K562 (cell line): ENCODE measurements around the gene GLRX5. TPM values are rescaled to one million over a fixed set of nuclear protein-coding genes. Genes with fewer than 3 reads are reported as not detected.

Experiments
- CHD4 ChIP-seq: fragments of 200-600 bp; sonication (generic); IDR thresholded peaks from 3 replicates; pipeline ENCODE4 v1.6.1; 2012; ENCODE audit warnings: low read depth, mild to moderate bottlenecking, mixed read lengths, low read length, inconsistent platforms; ENCODE audit not compliant: insufficient read depth, insufficient replicate concordance, poor library complexity, severe bottlenecking
- EZH2 ChIP-seq: IDR thresholded peaks from 2 replicates; pipeline ENCODE4 v1.6.1; 2012; ENCODE audit warnings: low read depth, mild to moderate bottlenecking, inconsistent platforms, low read length, borderline replicate concordance
- HMG20B ChIP-seq: fragments of 250-450 bp; sonication (Bioruptor Pico); IDR thresholded peaks from 2 replicates; pipeline ENCODE4 v1.5.0; 2021; ENCODE audit warnings: mild to moderate bottlenecking
- JUNB ChIP-seq: fragments of 450-650 bp; formaldehyde crosslinking; conservative IDR thresholded peaks from 2 replicates; pipeline ENCODE4 v1.4.0; 2020; ENCODE audit warnings: mild to moderate bottlenecking
- JUND ChIP-seq, 2 experiments: IDR thresholded peaks; 2 replicates in 1 of 2; 3 replicates in 1 of 2; pipeline ENCODE4 v1.6.1; 2011; ENCODE audit warnings: borderline replicate concordance in 2 of 2, low read depth in 2 of 2, low read length in 2 of 2, improper control_type of control experiment in 1 of 2, missing biosample characterization in 1 of 2, missing genetic modification characterization in 1 of 2, missing genetic modification reagents in 1 of 2
- KDM2B ChIP-seq: fragments of 250-450 bp; sonication (Bioruptor Pico); IDR thresholded peaks from 2 replicates; pipeline ENCODE4 v1.8.0; 2021; ENCODE audit warnings: mild to moderate bottlenecking, moderate library complexity
- MAFG ChIP-seq: fragments of 450-650 bp; conservative IDR thresholded peaks from 2 replicates; pipeline ENCODE4 v1.6.1; 2016; ENCODE audit warnings: missing genetic modification characterization, missing compliant biosample characterization
- MCM7 ChIP-seq, 2 experiments: fragments of 450-650 bp; IDR thresholded peaks; 2 replicates each; pipeline ENCODE4 v1.6.1; 2016 to 2018
- NFYB ChIP-seq: IDR thresholded peaks from 2 replicates; pipeline ENCODE4 v1.6.1; 2011; ENCODE audit warnings: mild to moderate bottlenecking, moderate library complexity; ENCODE audit not compliant: insufficient read length; ENCODE audit errors: extremely low read depth
- PHB2 ChIP-seq: fragments of 450-650 bp; IDR thresholded peaks from 2 replicates; pipeline ENCODE4 v1.6.1; 2017; ENCODE audit warnings: low read depth
- PYGO2 ChIP-seq: fragments of 450-650 bp; IDR thresholded peaks from 2 replicates; pipeline ENCODE4 v1.6.1; 2016; ENCODE audit warnings: mild to moderate bottlenecking, missing genetic modification characterization, moderate library complexity, missing compliant biosample characterization
- RUNX1 ChIP-seq: sonication (generic); IDR thresholded peaks from 2 replicates; pipeline ENCODE4 v1.6.1; 2016; ENCODE audit warnings: antibody characterized with exemption, low read depth
- TAF1 ChIP-seq: IDR thresholded peaks from 2 replicates; pipeline ENCODE4 v1.6.1; 2011; ENCODE audit warnings: mild to moderate bottlenecking, low read length, moderate library complexity; ENCODE audit not compliant: insufficient read depth, control insufficient read depth, severe bottlenecking; ENCODE audit errors: extremely low read depth
- TAF9B ChIP-seq: fragments of 450-650 bp; IDR thresholded peaks from 2 replicates; pipeline ENCODE4 v1.6.1; 2018; ENCODE audit warnings: mild to moderate bottlenecking; ENCODE audit not compliant: partially characterized antibody
- TEAD4 ChIP-seq, 2 experiments: sonication (generic) in 1 of 2; formaldehyde crosslinking in 1 of 2; IDR thresholded peaks; 2 replicates each; pipeline versions ENCODE4 v1.6.1 to v1.8.0; 2012 to 2022; ENCODE audit warnings: borderline replicate concordance in 1 of 2, inconsistent platforms in 1 of 2, low read length in 1 of 2, mild to moderate bottlenecking in 1 of 2, missing genetic modification reagents in 1 of 2
- ZNF41 ChIP-seq: fragments of 250-450 bp; sonication (Bioruptor Pico); conservative IDR thresholded peaks from 2 replicates; pipeline ENCODE4 v1.4.0; 2020; ENCODE audit warnings: mild to moderate bottlenecking
- ZNF830 ChIP-seq: fragments of 250-450 bp; sonication (Bioruptor Pico); IDR thresholded peaks from 2 replicates; pipeline ENCODE4 v1.5.0; 2021; ENCODE audit warnings: mild to moderate bottlenecking
- polyA plus RNA-seq, 8 experiments: library from polyadenylated mRNA; depleted of rRNA in 4 of 8; stranded (reverse) in 5 of 8; unstranded in 3 of 8; fragments of >200 nt; fragmentation: Nextera tagmentation in 2 of 8; fragmentation: Illumina TruSeq in 1 of 8; extraction: Ambion mirVana in 2 of 8; extraction: Trizol in 1 of 8; gene quantifications; 2 replicates each; pipeline versions ENCODE4 v1.2.1 to v1.2.3, GENCODE V29; 2011 to 2014; ENCODE audit warnings: inconsistent platforms in 1 of 8, missing spikeins in 1 of 8
- total RNA-seq, 7 experiments: library from RNA; depleted of rRNA in 6 of 7; stranded (reverse); fragments of >200 nt in 6 of 7; fragmentation: Illumina TruSeq in 2 of 7; extraction: Trizol in 2 of 7; gene quantifications; 2 replicates each; pipeline versions ENCODE4 v1.2.1 to v1.2.3, GENCODE V29; 2011 to 2021; ENCODE audit warnings: low replicate concordance in 1 of 7
- TF ChIP-seq, protein P1 (sequence below): fragments of 150-350 bp; conservative IDR thresholded peaks from 2 replicates; pipeline ENCODE4 v1.6.1; 2014; ENCODE audit warnings: low read length
- TF ChIP-seq, protein P2 (sequence below), 2 experiments: fragments of 450-650 bp; IDR thresholded peaks; 2 replicates each; pipeline ENCODE4 v1.6.1; 2016
- TF ChIP-seq, protein P3 (sequence below), 2 experiments: fragments of 450-650 bp; conservative IDR thresholded peaks; 2 replicates each; pipeline ENCODE4 v1.6.1; 2017; ENCODE audit warnings: mild to moderate bottlenecking in 2 of 2, moderate library complexity in 2 of 2
- TF ChIP-seq, protein P4 (sequence below): fragments of 250-450 bp; sonication (Bioruptor Pico); IDR thresholded peaks from 2 replicates; pipeline ENCODE4 v1.8.0; 2021; ENCODE audit warnings: moderate library complexity, mild to moderate bottlenecking, inconsistent platforms

GLRX5 gene
- total and polyA plus RNA-seq, 9 of the 15 experiments (the other 6 are each of a cell fraction or from before 2014, with no cell fraction given): 16.7 to 96.8 (median 66.8) TPM

DNA sequence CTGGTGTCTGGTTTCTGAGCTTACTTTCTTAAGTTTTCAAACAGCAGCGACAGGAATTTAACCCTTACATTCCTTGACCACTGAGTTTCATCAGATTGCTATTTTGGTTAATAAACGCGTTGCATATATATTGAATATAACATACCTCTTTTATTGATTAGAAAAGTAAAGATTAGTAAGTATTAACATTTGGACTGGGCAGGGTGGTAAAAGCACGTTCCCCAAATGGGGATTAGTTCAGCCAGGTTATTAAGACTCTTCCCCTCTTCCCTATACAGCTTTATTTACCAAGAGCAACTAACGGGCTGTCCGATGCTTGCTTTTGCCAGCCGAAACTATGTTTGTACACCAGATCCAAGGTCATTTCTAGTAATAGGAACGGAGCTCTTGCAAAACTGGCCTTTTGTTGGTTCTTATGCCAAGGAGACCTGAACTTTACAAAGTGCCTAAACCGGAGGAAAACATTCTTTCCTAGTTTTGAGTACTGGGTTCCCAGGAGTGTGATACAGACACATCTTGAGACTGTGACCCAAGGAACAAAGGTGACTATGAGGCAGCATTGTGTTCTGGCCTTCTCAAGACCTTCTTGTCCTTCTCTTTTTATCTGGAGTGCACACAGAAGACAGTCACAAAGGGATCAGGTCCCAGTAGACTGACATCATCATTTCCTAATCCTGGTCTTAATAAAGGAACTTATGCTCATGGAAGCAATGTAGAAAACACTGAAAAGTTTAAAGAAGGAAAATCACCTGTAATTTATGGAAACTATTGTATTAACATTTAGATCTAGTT lies 2.6 kb downstream of the GLRX5 start (continued):
- TF ChIP-seq TAF9B (no peak), JUND (IDR thresholded peaks at IDR 0.05; ENCODE audit: borderline replicate concordance, low read depth, low read length) (no peak), JUND (tag; IDR thresholded peaks at IDR 0.05; ENCODE audit: borderline replicate concordance, low read depth, low read length) (peak; percentile 74; the same call in 2 of the 3 replicates), ZNF830 (CRISPR knock-in tag) (no peak), EZH2 (no peak), TAF1 (no peak), PYGO2 (no peak), KDM2B (no peak), MAFG (no peak), MCM7 (IDR thresholded peaks at IDR 0.05) (no peak), TEAD4 (IDR thresholded peaks at IDR 0.05; ENCODE audit: low read length) (no peak), TEAD4 (CRISPR knock-in tag; IDR thresholded peaks at IDR 0.05; ENCODE audit: borderline replicate concordance) (no peak), PHB2 (no peak), NFYB (no peak), HMG20B (CRISPR knock-in tag) (no peak), RUNX1 (no peak), CHD4 (peak; percentile 6), JUNB (CRISPR knock-in tag) (no peak), ZNF41 (CRISPR knock-in tag) (no peak)
- TF ChIP-seq, protein P1, sequence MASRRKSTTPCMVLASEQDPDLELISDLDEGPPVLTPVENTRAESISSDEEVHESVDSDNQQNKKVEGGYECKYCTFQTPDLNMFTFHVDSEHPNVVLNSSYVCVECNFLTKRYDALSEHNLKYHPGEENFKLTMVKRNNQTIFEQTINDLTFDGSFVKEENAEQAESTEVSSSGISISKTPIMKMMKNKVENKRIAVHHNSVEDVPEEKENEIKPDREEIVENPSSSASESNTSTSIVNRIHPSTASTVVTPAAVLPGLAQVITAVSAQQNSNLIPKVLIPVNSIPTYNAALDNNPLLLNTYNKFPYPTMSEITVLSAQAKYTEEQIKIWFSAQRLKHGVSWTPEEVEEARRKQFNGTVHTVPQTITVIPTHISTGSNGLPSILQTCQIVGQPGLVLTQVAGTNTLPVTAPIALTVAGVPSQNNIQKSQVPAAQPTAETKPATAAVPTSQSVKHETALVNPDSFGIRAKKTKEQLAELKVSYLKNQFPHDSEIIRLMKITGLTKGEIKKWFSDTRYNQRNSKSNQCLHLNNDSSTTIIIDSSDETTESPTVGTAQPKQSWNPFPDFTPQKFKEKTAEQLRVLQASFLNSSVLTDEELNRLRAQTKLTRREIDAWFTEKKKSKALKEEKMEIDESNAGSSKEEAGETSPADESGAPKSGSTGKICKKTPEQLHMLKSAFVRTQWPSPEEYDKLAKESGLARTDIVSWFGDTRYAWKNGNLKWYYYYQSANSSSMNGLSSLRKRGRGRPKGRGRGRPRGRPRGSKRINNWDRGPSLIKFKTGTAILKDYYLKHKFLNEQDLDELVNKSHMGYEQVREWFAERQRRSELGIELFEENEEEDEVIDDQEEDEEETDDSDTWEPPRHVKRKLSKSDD: no peak
- TF ChIP-seq, protein P2, sequence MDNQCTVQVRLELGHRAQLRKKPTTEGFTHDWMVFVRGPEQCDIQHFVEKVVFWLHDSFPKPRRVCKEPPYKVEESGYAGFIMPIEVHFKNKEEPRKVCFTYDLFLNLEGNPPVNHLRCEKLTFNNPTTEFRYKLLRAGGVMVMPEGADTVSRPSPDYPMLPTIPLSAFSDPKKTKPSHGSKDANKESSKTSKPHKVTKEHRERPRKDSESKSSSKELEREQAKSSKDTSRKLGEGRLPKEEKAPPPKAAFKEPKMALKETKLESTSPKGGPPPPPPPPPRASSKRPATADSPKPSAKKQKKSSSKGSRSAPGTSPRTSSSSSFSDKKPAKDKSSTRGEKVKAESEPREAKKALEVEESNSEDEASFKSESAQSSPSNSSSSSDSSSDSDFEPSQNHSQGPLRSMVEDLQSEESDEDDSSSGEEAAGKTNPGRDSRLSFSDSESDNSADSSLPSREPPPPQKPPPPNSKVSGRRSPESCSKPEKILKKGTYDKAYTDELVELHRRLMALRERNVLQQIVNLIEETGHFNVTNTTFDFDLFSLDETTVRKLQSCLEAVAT (IDR thresholded peaks at IDR 0.05): 0 out of 4 replicates have a peak, but pooled peaks of 1 of the 2 experiments have one; percentile 21
- TF ChIP-seq, protein P3, sequence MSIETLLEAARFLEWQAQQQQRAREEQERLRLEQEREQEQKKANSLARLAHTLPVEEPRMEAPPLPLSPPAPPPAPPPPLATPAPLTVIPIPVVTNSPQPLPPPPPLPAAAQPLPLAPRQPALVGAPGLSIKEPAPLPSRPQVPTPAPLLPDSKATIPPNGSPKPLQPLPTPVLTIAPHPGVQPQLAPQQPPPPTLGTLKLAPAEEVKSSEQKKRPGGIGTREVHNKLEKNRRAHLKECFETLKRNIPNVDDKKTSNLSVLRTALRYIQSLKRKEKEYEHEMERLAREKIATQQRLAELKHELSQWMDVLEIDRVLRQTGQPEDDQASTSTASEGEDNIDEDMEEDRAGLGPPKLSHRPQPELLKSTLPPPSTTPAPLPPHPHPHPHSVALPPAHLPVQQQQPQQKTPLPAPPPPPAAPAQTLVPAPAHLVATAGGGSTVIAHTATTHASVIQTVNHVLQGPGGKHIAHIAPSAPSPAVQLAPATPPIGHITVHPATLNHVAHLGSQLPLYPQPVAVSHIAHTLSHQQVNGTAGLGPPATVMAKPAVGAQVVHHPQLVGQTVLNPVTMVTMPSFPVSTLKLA (conservative IDR thresholded peaks at IDR 0.05): 0 out of 4 replicates have a peak, but pooled peaks of 1 of the 2 experiments have one; percentile 14
- TF ChIP-seq, protein P4, sequence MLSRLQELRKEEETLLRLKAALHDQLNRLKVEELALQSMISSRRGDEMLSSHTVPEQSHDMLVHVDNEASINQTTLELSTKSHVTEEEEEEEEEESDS (CRISPR knock-in tag): no peak
